PC-3 (cell line): ENCODE measurements around the gene FBXL19. TPM values are rescaled to one million over a fixed set of nuclear protein-coding genes. Genes with fewer than 3 reads are reported as not detected.

Experiments
- ATAC-seq: fragments of 200-7000 bp; cut with Tn5 transposase; 2 replicates; pipeline ENCODE4 v1.9.1; 2020; ENCODE audit warnings: mild to moderate bottlenecking, moderate library complexity
- BruUV-seq: library from RNA; stranded (reverse); fragments of 400-500 nt; replicated peaks from 2 replicates; lab custom pipeline; 2021; lab: Mats Ljungman, UMichigan
- CTCF ChIA-PET: fragments of 300-600 bp; sonication (Branson Sonifier 250); formaldehyde crosslinking; loops from one replicate; lab custom pipeline; 2022; ENCODE audit warnings: antibody characterized with exemption; lab: Charles Lee
- POLR2A ChIA-PET: fragments of 300-600 bp; sonication (Branson Sonifier 250); formaldehyde crosslinking; loops from one replicate; lab custom pipeline; 2022; ENCODE audit warnings: antibody characterized with exemption; ENCODE audit not compliant: unreplicated experiment; lab: Charles Lee
- DNase-seq: peaks from one replicate; pipeline ENCODE4 v3.0.0-alpha.2; 2015
- H2AFZ ChIP-seq: fragments of 300-600 bp; sonication (generic); 2 replicates; pipeline ENCODE4 v1.6.0; 2016; ENCODE audit warnings: antibody characterized with exemption, low read length
- H3F3A ChIP-seq: fragments of 300-600 bp; sonication (generic); one replicate; pipeline ENCODE4 v1.6.0; 2017; ENCODE audit warnings: antibody characterized with exemption, low read length, control low read depth, mild to moderate bottlenecking; ENCODE audit not compliant: unreplicated experiment
- H3K27ac ChIP-seq: fragments of 300-600 bp; sonication (generic); 2 replicates; pipeline ENCODE4 v1.5.1; 2016; ENCODE audit warnings: mild to moderate bottlenecking, low read length
- H3K27me3 ChIP-seq: fragments of 300-600 bp; sonication (generic); 2 replicates; pipeline ENCODE4 v1.6.1; 2016; ENCODE audit warnings: low read length, mixed read lengths
- H3K36me3 ChIP-seq: fragments of 300-600 bp; sonication (generic); 2 replicates; pipeline ENCODE4 v1.6.1; 2016; ENCODE audit warnings: low read depth, mixed run types, low read length, mixed read lengths
- H3K4me1 ChIP-seq: fragments of 300-600 bp; sonication (generic); 2 replicates; pipeline ENCODE4 v1.5.1; 2016; ENCODE audit warnings: low read length; ENCODE audit not compliant: insufficient read depth
- H3K4me2 ChIP-seq: fragments of 300-600 bp; sonication (generic); 2 replicates; pipeline ENCODE4 v1.6.0; 2016; ENCODE audit warnings: low read length
- H3K4me3 ChIP-seq: fragments of 300-600 bp; sonication (generic); 2 replicates; pipeline ENCODE4 v1.5.1; 2016; ENCODE audit warnings: mild to moderate bottlenecking, low read length, mixed read lengths
- H3K79me2 ChIP-seq: fragments of 300-600 bp; sonication (generic); 2 replicates; pipeline ENCODE4 v1.6.1; 2017; ENCODE audit warnings: low read length, mixed read lengths
- H3K9ac ChIP-seq: fragments of 300-600 bp; sonication (generic); 2 replicates; pipeline ENCODE4 v1.6.0; 2016; ENCODE audit warnings: mild to moderate bottlenecking, low read length
- H3K9me2 ChIP-seq: fragments of 300-600 bp; sonication (generic); replicated peaks from 2 replicates; pipeline ENCODE4 v1.6.1; 2016; ENCODE audit warnings: mixed run types, low read length, mixed read lengths
- H3K9me3 ChIP-seq: fragments of 300-600 bp; sonication (generic); 2 replicates; pipeline ENCODE4 v1.6.1; 2016; ENCODE audit warnings: low read length, mixed read lengths
- H4K20me1 ChIP-seq: fragments of 300-600 bp; sonication (generic); 2 replicates; pipeline ENCODE4 v1.6.1; 2016; ENCODE audit warnings: low read length, mixed read lengths
- EZH2 ChIP-seq: fragments of 300-600 bp; sonication (generic); IDR thresholded peaks from one replicate; pipeline ENCODE4 v1.6.1; 2017; ENCODE audit warnings: antibody characterized with exemption, mild to moderate bottlenecking, low read length; ENCODE audit not compliant: unreplicated experiment
- EZH2phosphoT487 ChIP-seq: fragments of 300-600 bp; sonication (generic); IDR thresholded peaks from 2 replicates; pipeline ENCODE4 v1.6.1; 2018; ENCODE audit warnings: mild to moderate bottlenecking, antibody characterized with exemption, low read length, borderline replicate concordance
- intact Hi-C: fragments of 100-400 bp; cut with micrococcal nuclease; formaldehyde crosslinking; loops from 2 replicates; pipeline ENCODE4 v1.9.0; 2023
- total RNA-seq: library from RNA; depleted of rRNA; stranded (reverse); fragments of >200 nt; gene quantifications from 2 replicates; pipeline ENCODE4 v1.2.3, GENCODE V29; 2014
- TF ChIP-seq, protein P1 (sequence below): fragments of 300-600 bp; sonication (generic); conservative IDR thresholded peaks from 2 replicates; pipeline ENCODE4 v1.5.1; 2017; ENCODE audit warnings: antibody characterized with exemption, low read depth, mild to moderate bottlenecking, low read length

FBXL19 gene
- total RNA-seq, 1 experiment from 2014 or later = 36.2 TPM

DNA sequence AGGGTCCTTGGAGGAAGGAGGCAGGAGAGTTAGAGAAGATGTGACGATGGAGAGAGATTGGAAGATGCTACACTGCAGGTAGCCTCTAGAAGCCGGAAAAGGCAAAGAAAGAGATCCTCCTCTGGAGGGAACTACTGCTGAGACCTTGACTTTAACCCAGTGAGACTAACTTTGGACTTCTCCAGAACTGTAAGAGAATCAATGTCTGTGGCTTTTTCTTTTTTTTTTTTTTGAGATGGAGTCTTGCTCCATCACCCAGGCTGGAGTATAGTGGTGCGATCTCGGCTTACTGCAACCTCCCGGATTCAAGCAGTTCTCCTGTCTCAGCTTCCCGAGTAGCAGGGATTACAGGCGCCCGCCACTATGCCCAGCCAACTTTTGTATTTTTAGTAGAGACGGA lies 38.2 kb upstream of the FBXL19 start:
- H3K9ac ChIP-seq = no peak overlapping the region
- H3F3A ChIP-seq = no peaks in the 10 kb centered on the region
- CTCF ChIA-PET = no interaction called here
- POLR2A ChIA-PET = no interaction called here
- H3K4me2 ChIP-seq = no peak overlapping the region
- TF ChIP-seq, protein P1, sequence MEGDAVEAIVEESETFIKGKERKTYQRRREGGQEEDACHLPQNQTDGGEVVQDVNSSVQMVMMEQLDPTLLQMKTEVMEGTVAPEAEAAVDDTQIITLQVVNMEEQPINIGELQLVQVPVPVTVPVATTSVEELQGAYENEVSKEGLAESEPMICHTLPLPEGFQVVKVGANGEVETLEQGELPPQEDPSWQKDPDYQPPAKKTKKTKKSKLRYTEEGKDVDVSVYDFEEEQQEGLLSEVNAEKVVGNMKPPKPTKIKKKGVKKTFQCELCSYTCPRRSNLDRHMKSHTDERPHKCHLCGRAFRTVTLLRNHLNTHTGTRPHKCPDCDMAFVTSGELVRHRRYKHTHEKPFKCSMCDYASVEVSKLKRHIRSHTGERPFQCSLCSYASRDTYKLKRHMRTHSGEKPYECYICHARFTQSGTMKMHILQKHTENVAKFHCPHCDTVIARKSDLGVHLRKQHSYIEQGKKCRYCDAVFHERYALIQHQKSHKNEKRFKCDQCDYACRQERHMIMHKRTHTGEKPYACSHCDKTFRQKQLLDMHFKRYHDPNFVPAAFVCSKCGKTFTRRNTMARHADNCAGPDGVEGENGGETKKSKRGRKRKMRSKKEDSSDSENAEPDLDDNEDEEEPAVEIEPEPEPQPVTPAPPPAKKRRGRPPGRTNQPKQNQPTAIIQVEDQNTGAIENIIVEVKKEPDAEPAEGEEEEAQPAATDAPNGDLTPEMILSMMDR = no peak
- TF ChIP-seq EZH2 (no peak), EZH2phosphoT487 (no peak)
- no peaks in the 10 kb centered on the region for H3K27me3 ChIP-seq
- no peak for ATAC-seq
- no peaks in the 10 kb centered on the region for H3K4me1 ChIP-seq
- H3K36me3 ChIP-seq = no peaks in the 10 kb centered on the region
- no peak overlapping the region for H3K27ac ChIP-seq
- DNase-seq = no peak
- H3K9me2 ChIP-seq = no peaks in the 10 kb centered on the region
- intact Hi-C loops = no loop called here
- H3K79me2 ChIP-seq = no peaks in the 10 kb centered on the region
- H4K20me1 ChIP-seq = no peaks in the 10 kb centered on the region
- H2AFZ ChIP-seq = no peak overlapping the region
- no TSS peak for BruUV-seq
- no peak overlapping the region for H3K4me3 ChIP-seq
- H3K9me3 ChIP-seq = no peaks in the 10 kb centered on the region

DNA sequence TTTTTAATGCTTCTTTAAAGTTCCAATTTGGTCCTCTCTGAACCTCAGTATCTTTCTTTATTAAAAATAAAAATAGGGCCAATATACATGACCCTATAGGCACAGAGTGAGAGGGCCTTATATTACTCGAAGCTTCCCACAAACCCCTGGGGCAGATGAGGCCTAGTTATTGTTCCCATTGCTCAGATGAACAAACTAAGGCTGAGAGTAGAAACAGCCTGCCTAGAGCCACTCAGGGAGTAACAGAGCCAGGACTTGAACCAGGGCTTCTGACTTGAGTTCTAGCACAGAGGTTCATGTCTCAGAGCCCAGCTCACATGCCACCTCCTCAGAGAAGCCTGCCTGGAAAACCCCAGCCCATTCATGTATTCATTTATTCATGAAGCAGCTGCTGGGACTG lies 37.2 kb upstream of the FBXL19 start:
- H3F3A ChIP-seq = no peaks in the 10 kb centered on the region
- CTCF ChIA-PET = no interaction called here
- POLR2A ChIA-PET = no interaction called here
- no peaks in the 10 kb centered on the region for H3K36me3 ChIP-seq
- intact Hi-C loops = no loop called here
- no peak overlapping the region for H3K27ac ChIP-seq
- ATAC-seq (no peak), DNase-seq (no peak)
- H3K4me2 ChIP-seq = no peak overlapping the region
- TF ChIP-seq EZH2 (no peak), EZH2phosphoT487 (no peak)
- TF ChIP-seq, protein P1 = no peak
- H2AFZ ChIP-seq = no peak overlapping the region
- H3K4me3 ChIP-seq = no peak overlapping the region
- no peaks in the 10 kb centered on the region for H3K9me2 ChIP-seq
- no peaks in the 10 kb centered on the region for H4K20me1 ChIP-seq
- no peaks in the 10 kb centered on the region for H3K4me1 ChIP-seq
- H3K79me2 ChIP-seq = no peaks in the 10 kb centered on the region
- no peak overlapping the region for H3K9ac ChIP-seq
- H3K27me3 ChIP-seq = no peaks in the 10 kb centered on the region
- no TSS peak for BruUV-seq
- no peaks in the 10 kb centered on the region for H3K9me3 ChIP-seq

DNA sequence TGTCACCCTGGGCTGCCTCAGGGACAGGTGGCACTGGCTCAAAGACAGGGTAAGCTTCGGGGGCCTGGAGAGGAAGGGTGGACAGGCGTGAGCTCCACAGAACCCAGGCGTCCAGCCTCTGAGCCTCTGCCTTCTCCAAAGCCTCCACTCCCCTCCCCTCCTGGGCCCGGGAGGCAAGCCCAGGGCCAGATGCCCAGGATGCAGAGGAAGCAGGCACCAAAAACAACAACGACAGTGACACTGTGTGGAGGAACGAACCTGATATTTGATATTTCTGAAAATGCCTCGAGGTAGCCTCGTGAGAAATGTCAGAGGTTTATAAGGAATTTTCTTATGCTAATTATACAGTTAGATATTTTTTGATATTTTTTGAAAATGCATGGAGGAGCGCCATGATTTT lies 35.4 kb upstream of the FBXL19 start:
- CTCF ChIA-PET = no interaction called here
- H3K27ac ChIP-seq = no peak overlapping the region
- no peaks in the 10 kb centered on the region for H3K36me3 ChIP-seq
- POLR2A ChIA-PET = no interaction called here
- no peaks in the 10 kb centered on the region for H3K9me2 ChIP-seq
- H3K27me3 ChIP-seq = no peaks in the 10 kb centered on the region
- H3K9ac ChIP-seq = no peak overlapping the region
- H3K4me2 ChIP-seq = no peak overlapping the region
- BruUV-seq = no TSS peak
- TF ChIP-seq EZH2phosphoT487 = no peak
- TF ChIP-seq, protein P1 = no peak
- no peak for TF ChIP-seq EZH2
- no peaks in the 10 kb centered on the region for H4K20me1 ChIP-seq
- peaks cover 6% of the 10 kb centered on the region for H3K79me2 ChIP-seq
- no peak for ATAC-seq
- H3K4me1 ChIP-seq = no peaks in the 10 kb centered on the region
- no peak overlapping the region for H2AFZ ChIP-seq
- H3F3A ChIP-seq = no peaks in the 10 kb centered on the region
- no peak for DNase-seq
- H3K4me3 ChIP-seq = no peak overlapping the region
- intact Hi-C loops = no loop called here
- no peaks in the 10 kb centered on the region for H3K9me3 ChIP-seq
